HG02678 (cell line): Measurements from ENCODE around the gene TRUB2.
A peak's percentile ranks its signal among the peaks of the same experiment; 100 is the strongest.

Experiments used
- ATAC-seq: cut with Tn5 transposase; IDR thresholded peaks from one replicate; pipeline ENCODE4 v1.9.1; 2021; ENCODE audit warnings: mild to moderate bottlenecking, moderate library complexity; ENCODE audit not compliant: unreplicated experiment

TRUB2 gene

DNA sequence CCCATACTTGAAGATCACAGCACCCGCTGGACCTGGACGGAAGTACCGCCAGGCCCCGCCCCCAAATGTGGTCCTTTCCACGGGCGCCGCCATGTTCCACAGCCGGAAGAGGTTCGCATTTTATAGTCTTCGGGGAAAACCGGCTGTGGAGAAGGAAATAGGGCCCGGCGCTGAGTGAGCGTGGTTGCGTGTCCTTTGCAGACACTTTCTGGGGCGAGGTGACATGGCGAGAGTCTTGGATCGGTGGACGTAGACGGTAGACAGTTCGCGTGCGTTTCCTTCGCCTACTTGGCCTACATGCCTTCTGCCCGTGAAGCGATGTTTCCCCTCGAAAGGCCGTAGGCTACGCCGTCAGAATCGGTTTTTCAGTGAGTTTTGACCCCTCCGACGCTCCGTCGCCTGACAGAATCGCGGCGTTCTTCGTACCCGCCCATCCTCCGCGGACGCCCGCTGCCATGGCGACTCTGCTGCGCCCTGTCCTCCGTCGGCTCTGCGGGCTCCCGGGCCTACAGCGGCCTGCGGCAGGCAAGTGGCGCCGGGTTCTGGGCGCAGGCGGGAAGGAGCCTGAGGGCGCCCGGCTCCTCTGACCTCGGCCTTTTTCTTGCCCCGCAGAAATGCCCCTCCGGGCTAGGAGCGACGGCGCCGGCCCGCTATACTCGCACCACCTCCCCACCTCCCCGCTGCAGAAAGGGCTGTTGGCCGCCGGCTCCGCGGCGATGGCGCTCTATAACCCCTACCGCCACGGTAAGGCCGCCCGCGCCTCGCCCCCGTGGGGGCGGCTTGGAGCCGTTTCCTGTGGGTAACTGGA is at the start of gene TRUB2, which contains the start of gene COQ4:
TSS of gene TRUB2 (minus strand) at position 44 of the 808 bp plus-strand sequence. CDS start at position 5, 39 bp downstream.
TSS of gene COQ4 (plus strand) at position 436 of the 808 bp plus-strand sequence. CDS start at position 456, 20 bp downstream.
- peak; percentile 77 for ATAC-seq

DNA sequence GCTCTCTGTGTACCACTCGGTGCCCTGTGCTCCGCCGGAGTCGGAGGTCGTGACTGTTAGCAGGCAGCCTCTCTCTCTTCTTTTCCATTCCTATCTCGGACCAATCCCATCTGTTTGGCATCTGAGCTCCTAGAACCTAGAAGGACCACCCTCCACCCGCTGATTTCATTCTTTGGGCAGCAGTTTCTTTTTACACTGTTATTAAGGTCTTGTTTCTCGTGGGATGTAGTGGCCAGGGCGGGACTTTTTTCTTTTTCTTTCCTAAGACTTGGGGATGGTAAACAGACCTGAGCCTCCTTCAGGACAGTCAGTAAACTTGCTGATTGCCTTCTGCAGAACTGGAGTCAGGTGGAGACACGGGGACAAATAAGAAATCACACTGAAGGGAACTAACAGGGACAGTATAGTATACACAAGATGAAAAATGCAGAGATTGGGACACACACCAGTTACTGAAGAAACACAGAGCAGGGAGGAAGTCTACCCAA is 49.4 kb upstream of the TRUB2 start:
- ATAC-seq, result no peak

GRCh38 chr9:128370752-128371629 is 48.7 kb upstream of the TRUB2 start, which contains the start of gene URM1:
Gene URM1, plus strand, starts transcription at chr9:128371374. Its CDS starts 7 bp downstream, at chr9:128371381.
- peak; percentile 93 for ATAC-seq

DNA sequence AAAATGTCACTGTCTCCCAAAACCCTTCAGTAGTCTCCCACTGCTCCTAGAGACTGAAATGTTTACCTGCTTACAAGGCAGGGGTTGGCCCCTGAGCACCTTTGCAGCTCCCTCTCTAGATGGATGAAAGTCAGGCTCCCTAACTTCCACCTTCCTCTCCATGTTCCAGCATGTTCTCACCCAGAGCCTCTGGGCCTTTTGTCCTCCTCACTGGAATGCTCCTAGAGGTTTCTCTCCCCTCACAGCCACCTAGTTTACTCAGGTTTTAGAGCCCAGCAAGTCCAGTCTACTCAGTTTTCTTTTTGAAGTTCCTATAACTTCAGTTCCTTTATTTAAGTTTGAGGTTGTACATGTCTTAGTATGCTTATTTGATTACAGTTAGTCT is 48.1 kb upstream of the TRUB2 start:
- no peak for ATAC-seq

DNA sequence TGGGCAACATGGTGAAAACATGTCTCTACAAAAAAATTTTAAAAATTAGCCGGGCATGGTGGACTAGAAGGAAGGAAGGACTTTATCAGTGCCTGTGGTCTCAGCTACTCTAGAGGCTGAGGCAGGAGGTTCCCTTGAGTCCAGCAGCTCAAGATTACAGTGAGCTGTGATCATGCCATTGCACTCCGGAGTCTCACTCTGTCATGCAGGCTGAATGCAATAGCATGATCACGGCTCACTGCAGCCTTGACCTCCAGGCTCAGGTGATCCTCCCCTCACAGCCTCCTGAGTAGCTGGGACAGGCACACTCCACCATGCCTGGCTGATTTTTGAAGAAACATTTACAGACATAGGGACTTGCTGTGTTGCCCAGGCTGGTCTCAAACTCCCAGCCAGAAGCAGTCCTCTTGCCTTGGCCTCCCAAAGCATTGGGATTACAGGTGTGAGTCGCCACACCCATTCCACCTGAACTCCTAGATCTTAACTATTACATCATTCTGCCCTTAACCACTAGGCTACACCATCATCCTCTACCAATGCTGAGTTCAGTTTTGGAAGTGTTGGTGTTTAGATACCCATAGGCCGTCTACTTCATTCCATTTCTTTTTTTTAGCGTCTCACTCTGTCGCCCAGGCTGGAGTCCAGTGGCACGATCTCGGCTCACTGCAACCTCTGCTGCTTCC is 46.9 kb upstream of the TRUB2 start:
- no peak for ATAC-seq

GRCh38 chr9:128365525-128365924 is 43.3 kb upstream of the TRUB2 start:
- ATAC-seq, result no peak

GRCh38 chr9:128362774-128363173 is 40.5 kb upstream of the TRUB2 start:
- ATAC-seq, result no peak

- peak; percentile 74 for ATAC-seq
Measured at GRCh38 chr9:128361986-128362646, 39.9 kb upstream of the TRUB2 start.

GRCh38 chr9:128361296-128361985 is 39.2 kb upstream of the TRUB2 start:
- no peak for ATAC-seq

DNA sequence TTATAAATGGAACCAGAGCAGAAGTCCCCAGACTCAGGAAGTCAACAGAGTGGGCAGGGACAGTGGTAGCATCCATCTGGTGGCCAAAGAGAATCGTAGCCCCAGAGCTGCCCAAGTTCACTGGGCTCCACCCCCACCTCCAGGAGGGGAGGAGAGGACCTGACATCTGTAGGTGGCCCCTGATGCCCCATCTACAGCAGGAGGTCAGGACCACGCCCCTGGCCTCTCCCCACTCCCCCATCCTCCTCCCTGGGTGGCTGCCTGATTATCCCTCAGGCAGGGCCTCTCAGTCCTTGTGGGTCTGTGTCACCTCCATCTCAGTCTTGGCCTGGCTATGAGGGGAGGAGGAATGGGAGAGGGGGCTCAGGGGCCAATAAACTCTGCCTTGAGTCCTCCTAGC is 38.6 kb upstream of the TRUB2 start:
- no peak for ATAC-seq

DNA sequence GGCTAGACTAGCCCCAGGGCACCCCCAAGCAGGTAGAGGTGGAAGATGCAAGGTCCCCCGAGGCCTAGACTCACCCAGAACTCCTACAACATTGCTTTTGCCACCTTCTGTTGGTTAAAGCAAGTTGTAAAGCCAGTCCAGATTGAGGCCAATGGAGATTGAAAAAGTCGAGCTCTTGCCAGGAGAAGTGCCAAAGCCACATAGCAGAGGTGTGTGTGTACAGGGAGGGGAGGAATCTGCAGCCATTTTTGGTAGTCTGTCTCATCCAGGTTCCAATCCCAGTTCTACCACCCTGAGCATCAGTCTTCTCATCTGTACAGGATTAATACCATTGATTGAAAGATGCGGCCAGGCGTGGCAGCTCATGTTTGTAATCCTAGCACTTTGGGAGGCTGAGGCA is 36.6 kb upstream of the TRUB2 start:
- no peak for ATAC-seq

DNA sequence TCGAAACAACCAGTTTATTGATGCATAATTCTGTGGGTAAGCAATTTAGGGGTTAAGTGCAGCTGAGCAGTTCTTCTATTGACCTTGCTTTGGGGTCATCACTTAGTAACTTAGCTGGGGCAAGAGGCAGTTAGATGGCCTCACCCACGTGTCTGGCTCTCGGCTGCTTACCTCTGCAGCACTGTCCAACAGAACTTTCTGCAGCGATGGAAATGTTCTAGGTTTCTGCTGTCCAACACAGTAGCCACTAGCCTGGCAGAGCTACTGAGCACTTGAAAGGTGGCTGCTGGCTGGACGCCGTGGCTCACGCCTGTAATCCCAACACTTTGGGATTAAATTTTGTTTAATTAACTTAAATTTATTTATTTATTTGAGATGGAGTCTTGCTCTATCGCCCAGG is 35.8 kb upstream of the TRUB2 start:
- no peak for ATAC-seq

- ATAC-seq, result no peak
Measured at GRCh38 chr9:128355451-128355850, 33.2 kb upstream of the TRUB2 start.

- no peak for ATAC-seq
Measured at GRCh38 chr9:128349772-128350171, 27.5 kb upstream of the TRUB2 start.

DNA sequence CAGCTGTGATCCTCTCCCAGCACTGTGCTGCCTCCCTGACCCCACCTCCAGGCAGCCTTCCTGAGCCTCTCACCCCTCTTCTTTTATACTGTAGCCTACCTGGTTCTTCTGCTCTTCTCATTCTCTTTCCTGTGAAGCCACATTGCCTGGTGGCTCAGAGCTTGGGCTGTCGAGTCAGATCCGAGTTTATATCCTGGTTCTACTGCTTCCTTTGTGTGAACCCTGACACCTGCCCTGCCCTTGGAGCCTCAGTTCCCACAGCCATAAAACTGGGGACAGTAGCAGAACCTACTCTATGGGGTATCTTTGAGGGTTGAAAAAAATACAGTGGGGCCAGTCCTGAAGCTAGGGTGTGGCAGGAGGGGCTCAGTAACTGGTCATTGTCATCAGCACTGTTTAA is 26.9 kb upstream of the TRUB2 start:
- ATAC-seq, result no peak

DNA sequence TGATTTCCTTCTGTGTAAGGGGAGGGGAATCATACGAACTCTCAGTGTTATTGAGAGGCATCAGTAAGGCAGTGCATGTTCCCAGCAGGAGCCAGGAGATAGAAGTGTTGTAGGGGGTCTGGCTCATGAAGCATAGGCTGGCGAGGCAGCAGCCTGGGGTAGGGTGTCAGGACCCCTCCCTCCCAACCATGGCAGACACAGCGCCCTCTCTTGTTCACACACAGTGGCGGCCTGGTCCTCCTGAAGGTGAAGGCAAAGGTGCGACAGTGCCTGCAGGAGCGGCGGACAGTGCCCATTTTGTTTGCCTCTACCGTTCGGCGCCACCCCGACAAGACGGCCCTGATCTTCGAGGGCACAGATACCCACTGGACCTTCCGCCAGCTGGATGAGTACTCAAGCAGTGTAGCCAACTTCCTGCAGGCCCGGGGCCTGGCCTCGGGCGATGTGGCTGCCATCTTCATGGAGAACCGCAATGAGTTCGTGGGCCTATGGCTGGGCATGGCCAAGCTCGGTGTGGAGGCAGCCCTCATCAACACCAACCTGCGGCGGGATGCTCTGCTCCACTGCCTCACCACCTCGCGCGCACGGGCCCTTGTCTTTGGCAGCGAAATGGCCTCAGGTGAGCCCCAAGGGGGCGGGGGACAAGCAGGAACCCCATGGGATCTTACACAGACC is 22.8 kb upstream of the TRUB2 start:
- ATAC-seq, result no peak

DNA sequence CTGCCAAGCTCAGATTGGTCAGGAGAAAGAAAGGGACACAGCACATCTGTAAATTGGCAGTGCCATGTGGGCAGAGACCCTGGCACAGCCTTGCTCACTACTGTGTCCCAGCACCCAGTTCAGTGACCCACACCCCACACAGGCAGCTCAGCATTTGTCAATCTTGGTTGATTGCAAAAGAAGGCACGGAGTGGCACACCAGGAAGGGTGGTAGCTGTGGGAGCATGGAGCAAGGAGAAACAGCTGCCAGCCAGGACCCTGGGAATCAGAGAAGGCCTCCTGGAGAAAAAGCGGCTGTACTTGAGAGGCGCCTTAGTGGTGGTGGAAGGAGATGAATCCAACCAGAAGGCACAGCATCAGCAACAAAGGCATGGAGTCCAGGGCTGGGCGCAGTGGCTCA is 21.6 kb upstream of the TRUB2 start:
- no peak for ATAC-seq

GRCh38 chr9:128342971-128343680 is 20.9 kb upstream of the TRUB2 start:
- ATAC-seq, result no peak

- ATAC-seq, result peak; percentile 36
Measured at GRCh38 chr9:128341435-128341849, 19.2 kb upstream of the TRUB2 start.
